ENCODE data around the gene TGFBR3.

DNA sequence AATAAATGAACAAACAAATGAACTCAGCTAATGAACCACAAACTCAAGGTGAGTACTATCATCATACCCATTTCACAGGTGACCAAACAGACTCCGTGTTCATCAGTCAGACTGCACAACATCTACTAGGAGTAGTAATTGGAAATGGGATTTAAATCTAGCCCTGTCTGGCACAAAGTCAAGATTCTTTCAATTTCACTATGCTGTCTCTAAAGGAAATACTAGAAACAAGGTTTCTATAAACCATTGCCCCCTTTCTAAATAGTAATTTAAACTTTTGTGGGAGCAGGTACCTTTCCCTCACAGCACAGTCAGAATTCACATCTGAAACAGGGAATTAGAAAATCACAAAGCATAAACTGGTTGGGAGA, 160.3 kb downstream of the TGFBR3 start:
- TF ChIP-seq, protein P1, sequence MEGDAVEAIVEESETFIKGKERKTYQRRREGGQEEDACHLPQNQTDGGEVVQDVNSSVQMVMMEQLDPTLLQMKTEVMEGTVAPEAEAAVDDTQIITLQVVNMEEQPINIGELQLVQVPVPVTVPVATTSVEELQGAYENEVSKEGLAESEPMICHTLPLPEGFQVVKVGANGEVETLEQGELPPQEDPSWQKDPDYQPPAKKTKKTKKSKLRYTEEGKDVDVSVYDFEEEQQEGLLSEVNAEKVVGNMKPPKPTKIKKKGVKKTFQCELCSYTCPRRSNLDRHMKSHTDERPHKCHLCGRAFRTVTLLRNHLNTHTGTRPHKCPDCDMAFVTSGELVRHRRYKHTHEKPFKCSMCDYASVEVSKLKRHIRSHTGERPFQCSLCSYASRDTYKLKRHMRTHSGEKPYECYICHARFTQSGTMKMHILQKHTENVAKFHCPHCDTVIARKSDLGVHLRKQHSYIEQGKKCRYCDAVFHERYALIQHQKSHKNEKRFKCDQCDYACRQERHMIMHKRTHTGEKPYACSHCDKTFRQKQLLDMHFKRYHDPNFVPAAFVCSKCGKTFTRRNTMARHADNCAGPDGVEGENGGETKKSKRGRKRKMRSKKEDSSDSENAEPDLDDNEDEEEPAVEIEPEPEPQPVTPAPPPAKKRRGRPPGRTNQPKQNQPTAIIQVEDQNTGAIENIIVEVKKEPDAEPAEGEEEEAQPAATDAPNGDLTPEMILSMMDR (conservative IDR thresholded peaks at IDR 0.05 in 1 of 2, IDR thresholded peaks at IDR 0.05 in 1 of 2; ENCODE audit: extremely low read depth in 1 of 2, insufficient read depth in 1 of 2, low read depth in 1 of 2, low read length in 2 of 2): no peak
- TF ChIP-seq EZH2 (IDR thresholded peaks at IDR 0.05; ENCODE audit: borderline replicate concordance, low read length): no peak

Measured in mammary epithelial cell (primary cell).